GM18858 (cell line): ENCODE measurements around the gene LYVE1.

Experiments
- ATAC-seq: cut with Tn5 transposase; IDR thresholded peaks from one replicate; pipeline ENCODE4 v1.9.1; 2021; ENCODE audit not compliant: unreplicated experiment

LYVE1 gene

DNA sequence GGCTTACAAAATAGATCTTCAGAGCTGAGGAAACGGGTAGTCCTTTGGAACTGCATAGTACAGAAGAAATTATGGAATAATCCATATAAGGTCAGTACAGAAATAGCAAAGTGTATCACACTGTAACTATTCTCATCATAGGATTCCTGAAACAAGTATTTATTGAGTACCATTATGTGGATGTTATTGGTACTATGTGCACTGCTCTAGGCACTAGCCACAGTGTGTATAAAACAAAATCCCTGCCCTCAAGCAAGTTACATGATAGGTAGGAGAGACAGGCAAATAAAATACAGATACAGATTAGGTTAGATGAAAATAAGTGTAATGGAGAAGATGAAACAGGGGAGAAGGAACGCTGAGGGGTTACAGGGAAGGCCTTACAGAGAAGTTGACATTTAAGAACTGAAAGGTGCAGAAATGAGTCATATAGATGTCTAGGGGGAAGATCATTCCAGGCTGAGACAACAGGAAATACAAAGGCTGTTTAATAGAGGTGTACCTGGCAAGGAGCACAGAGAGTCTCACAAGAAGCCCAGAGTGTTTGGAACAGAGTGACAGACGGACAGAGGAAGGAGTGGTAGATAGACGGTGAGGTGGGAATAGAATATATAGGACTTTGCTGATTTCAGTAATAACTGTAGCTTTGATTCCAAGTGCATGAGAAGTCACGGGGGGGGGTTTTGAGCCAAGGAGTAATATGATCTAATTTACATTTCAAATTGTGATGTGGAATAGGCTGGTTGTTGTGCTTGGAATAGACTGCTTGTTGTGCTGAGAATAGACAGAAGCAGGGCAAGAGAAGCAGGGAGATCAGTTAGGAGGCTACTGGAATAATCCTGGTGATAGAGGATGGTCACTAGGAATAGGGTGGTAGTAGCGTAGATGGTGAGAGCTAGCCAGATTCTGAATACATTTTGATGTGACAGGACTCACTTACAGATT lies 41.2 kb downstream of the LYVE1 start:
- ATAC-seq, result peak; percentile 91

DNA sequence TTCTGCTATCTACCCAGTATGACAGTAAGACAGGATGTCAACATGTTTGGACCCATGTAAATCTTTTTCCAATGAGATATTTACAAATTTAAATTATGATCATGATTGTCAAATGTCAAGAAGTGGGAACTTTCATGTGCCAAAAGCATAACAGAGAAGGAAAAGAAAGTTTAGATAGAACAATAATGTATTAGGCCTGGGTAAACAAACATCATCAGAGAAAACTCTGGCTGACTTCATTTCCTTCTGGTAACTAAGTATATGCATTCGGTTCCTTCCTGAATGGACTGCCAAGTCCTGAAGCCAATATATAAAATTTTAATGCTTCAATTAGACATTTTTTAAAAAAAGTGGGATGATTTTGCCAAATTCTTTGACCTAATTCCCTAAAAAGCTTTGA lies 44.0 kb downstream of the LYVE1 start:
- ATAC-seq, result no peak

DNA sequence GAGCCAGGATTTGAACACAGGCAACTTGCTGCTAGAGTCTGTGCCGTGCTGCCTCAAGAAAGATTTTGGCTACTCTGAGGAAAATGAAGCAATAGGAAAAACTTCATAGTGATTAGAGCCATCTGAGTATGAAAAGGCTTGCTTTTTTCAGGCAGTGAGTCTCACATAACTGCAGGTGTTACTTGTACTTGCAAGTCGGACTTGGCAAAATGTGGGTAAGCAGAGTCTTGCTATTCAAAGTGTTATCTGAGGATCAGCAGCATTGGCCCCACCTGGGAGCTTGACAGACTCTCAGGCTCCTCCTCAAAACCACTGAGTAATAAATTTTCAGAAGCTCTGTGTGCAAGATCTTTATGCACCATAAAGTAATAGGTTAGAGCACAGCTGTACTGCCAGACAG lies 45.5 kb downstream of the LYVE1 start:
- ATAC-seq, result no peak

DNA sequence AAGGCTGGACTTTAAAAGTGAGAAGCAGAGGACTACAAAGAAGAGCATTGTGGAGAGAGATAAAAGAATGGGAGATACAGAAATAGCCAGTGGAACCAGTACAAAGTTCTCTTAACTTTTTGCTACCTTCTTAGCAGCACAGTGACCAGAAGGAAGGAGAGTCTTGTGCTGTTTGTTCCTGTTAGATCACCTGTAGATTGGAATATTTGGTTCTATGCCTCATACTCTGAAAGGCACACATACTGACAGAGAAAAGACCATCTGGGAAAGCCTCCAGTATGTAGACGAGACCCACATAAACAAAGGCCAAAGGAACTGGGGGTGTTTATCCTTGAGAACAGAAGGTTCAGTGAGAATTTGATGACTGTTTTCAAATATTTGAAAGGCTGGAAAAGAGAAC lies 46.2 kb downstream of the LYVE1 start:
- no peak for ATAC-seq

DNA sequence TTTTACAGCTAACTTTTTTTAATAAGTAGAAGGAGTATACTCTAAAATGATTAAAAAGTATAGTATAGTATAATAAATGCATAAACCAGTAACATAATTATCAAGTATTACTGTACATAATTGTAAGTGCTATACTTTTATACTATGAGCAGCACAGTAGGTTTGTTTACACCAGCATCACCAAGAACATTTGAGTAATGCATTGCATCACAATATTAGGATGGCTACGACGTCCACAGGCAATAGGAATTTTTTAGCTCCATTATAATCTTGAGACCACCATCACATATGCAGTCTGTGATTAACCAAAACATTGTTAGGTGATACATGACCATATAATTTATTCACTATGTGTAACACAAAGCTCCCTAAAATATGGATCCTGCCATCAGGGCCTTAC lies 47.9 kb downstream of the LYVE1 start:
- no peak for ATAC-seq

DNA sequence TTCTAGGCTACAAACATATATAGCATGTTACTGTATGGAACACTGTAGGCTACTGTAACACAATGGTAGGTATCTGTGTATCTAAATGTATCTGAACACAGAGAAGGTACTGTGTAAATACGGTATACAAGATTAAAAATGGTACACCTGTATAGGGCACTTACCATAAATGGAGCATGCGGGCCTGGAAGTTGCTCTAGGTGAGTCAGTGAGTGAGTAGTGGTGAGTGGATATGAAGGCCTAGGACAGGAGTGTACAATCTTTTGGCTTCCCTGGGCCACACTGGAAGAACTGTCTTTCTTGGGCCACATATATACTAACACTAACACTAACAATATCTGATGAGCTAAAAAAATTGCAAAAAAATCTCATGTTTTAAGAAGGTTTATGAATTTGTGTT lies 48.8 kb downstream of the LYVE1 start:
- no peak for ATAC-seq

DNA sequence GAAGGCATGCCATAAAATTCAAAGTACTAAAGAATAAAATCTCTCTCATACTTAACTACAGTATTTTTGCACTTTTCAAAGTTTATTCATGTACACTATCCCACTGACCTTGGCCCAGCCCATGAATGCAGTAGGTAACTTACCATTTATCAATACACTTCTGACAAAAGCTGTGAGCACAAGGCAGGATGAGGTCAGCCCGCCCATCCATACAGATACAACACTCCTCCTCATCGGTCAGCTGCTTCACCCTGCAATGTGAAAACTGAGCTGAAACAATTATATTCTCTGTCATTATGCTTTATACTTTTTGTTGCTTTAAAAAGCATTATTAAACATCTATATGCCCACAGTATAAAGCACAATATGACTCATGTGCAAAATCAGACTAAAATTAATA lies 49.6 kb downstream of the LYVE1 start:
- ATAC-seq, result no peak

DNA sequence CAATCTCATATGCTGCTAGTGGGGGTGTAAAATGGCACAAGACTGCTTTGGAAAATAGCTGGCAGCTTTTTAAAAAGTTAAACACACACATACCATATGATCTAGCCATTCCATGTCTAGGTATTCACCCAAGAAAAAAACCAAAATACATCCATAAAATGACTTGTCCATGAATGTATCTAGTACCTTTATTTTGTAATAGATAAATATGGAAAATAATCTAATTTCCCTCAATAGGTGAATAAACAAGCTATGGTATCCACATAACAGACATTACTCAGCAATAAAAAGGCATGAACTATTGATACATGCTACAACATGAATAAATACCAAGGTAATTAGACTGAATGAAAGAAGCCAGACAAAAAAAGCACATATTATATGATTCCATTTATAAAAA lies 50.3 kb downstream of the LYVE1 start:
- ATAC-seq, result no peak

DNA sequence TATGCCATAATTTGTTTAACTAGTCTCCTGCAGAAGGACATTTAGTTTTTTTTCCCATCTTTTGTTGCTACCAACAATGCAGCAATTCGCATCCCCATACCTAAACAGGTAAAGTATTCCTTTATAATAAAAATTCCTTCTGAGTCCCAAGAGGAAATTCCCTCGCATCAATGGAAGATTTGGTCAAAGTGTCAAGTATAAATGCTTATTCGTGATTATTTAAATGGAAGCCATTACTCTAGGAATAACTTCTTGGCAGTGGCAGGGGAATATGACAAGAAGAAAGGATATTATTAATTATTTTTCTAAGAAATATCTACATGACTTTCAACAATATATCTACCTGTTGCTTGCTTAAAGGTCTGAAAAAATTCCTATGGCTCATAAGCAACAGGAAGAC lies 53.0 kb downstream of the LYVE1 start:
- no peak for ATAC-seq

DNA sequence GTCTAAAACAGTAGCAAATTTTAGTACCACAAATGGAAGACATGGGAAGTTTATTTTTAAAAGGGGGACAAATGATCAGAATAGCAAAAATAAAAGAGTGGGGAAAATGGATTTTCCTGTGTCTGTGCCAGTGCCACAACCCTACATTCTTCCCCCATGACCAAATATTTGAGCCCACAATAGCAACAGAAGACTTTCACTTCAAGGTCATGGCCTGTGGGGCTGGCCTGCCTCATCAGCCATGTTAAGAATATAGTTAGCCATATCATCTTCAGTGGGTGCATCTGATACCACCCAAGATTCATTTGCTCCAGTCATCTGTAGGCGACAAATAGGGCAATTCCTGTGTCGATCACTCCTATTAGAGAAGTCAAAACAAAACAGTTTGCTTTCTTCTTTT lies 53.8 kb downstream of the LYVE1 start:
- ATAC-seq, result no peak

DNA sequence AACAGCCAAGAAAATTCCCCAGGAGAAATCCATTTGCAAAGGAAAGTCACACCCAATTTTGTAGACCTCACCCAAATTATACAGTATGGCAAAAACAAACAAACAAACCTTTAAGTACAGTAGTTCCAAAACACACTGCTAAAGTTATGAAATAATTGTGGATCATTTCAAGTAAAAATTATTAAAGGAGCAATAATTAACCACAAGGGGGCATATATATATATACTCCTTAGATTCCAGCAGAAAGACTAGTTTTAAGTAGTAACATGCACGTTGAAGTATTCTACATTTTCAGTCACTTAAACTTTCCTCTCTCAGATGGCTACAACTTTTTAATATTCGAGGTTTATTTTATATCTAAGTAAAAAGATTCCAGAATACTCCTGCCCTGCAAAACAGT lies 54.3 kb downstream of the LYVE1 start:
- no peak for ATAC-seq

DNA sequence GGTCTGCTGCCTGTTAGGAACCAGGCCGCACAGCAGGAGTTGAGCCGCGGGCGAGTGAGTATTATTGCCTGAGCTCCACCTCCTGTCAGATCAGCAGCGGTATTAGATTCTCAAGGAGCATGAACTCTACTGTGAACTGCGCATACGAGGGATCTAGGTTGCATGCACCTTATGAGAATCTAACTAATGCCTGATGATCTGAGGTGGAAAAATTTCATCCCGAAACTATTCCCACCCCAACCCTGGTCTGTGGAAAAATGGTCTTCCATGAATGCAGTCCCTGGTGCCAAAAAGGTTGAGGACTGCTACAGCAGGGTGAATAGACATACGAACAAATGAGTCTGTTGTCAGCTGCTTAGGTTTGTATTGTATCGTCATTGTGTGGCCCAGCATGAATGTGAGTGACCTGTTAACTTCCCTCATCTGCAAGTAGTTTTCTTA lies 57.3 kb downstream of the LYVE1 start:
- no peak for ATAC-seq
